HG02885 (cell line): ENCODE measurements around the gene PITPNM3.

Experiments used
- ATAC-seq: cut with Tn5 transposase; IDR thresholded peaks from one replicate; pipeline ENCODE4 v1.9.1; 2021; ENCODE audit warnings: mild to moderate bottlenecking; ENCODE audit not compliant: unreplicated experiment, poor library complexity

Gene PITPNM3

DNA sequence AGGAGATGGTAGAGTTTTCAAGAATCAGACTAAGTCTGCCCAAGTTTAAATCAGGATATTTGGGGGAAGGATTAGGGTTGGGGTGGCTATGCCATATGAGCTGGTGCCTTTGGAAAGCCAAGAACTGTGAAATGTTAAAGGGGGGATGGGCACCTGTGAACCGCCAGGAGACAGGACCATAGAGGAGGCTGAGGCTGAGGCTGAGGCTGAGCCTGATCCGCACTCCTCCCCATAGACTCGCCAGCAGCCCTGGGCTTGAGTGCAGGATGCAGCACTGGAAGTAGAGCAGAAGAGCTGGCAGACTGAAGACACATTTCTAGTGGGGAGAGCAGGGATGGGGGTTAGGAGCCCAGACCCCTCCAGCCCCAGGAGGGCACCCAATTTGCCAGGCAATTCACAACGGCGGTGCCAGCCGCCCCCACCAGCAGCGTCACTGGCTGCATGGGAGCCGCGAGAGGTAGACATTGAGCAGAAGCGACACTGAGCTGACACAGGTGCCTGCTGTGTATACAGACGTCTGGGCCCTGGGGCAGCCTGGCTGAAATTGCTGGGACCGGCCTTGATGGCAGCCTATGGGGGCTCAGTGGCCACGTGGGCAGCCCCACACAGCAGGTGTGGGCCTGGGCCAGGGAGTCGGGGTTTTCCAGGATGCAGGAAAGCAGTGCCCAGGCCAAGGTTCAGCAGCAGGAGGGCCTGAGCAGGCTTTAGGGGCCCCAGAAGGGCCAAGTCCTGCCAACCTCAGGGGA, 102.9 kb downstream of the PITPNM3 start:
- ATAC-seq, result no peak

DNA sequence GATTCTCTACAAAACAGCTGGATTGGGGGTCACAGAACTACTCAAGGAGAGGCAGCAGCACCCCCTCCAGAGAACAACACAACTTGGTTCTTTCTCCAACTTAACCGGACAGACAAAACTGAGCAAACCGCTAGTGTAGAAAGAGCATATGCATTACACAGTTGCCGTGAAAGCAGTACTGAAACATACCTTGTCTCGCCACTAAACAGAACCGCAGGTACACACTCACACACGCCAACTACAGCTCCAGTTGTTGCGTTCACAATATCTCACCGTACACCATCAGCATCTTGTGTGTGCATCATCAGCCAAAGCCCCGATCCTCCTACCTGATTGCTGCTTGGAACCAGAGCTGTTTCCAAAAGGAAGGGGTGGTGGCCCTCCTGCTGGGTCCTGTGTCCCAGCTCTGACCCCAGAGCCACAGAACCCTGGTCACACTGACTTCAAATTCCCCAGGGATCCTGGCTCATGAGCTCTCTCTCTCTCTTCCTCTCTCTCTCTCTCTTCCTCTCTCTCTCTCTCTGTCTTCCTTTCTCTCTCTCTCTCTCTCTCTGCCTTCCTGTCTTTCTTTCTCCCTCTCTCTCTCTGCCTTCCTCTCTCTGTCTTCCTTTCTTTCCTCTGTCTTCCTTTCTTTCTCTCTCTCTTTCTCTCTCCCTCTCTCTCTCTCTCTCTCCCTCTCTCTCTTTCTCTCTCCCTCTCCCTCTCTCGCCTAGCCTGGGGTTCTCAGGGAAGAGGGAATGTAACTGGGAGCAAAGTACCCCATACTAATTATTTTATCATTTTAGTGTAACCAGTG, 103.7 kb downstream of the PITPNM3 start:
- ATAC-seq, result peak; percentile 54

DNA sequence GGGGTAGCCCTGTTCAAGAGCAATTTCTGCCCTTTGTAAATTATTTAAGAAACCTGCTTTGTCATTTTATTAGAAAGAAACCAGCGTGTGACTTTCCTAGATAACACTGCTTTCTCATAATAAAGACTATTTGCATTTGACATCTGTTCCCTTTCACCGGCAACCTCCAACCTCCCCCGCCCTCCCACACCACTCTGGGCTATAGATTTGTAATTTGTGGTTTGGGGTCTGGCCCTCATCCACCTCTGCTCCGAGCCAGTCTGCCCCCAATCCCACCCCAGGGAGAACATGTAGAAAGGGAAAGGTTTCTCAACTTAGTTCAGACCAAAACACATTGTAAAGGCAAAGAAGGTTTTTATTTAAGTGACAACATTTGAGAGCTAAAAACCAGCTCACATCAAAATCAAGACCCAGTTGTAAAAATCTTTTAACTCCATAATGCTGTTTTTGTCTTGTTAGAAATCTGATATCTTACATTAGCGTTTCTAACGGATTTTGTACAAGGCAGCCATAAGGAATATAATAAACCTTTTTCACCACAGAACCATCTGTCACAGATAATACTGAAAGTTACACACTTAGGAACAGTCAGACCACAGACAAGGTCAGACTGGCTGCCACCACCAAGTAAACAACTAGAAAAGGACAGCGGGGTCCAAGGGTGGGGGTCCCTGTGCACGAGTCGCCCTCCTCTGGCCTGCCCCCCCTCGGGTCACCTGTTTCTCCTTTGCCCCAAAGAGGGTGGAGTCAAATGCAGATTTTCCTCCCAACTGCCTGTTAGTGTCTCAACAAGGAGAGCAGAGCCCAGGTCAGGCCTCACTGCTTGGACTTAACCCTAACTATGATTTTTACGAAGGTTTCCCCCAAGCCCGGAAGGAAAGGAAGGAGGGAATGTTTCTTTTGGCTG, 105.2 kb downstream of the PITPNM3 start:
- no peak for ATAC-seq

DNA sequence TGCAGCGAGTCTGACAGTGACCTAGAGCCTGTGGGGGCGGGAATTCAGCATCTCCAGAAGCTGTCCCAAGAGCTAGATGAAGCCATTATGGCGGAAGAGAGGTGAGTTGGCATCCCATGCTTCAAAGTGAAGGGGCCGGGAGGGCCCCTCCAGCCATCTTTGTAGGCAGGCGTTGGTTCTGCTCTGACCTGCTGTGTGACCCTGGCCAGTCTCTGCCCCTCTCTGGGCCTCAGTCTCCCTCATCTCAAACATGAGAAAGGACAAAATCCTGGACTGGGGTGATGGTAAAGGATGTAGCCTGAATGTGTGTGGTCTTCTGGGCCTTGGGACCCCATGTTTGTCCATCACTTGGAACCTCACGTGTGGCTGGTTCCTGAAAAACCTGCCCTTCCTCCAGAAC, 107.0 kb downstream of the PITPNM3 start:
- ATAC-seq, result no peak

DNA sequence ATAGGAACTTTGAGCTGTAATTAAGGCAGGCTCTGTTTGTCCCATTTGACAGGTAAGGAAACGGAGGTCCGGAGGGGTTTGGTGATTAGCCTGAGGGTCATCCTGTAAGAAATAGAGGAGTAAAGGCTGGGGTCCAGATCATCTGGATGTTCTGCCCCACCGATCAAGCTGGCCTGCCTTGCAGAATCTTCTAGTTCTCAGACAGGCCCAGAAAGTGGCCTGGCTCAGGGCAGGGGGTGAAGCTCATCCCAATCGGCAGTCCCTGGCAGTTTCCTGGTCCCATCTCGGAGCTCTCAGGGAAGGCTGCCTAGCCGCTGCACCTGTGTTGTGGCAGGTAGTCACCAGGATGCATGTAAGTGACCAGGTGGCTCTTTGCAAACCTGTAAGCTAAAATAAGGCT, 107.9 kb downstream of the PITPNM3 start:
- no peak for ATAC-seq

DNA sequence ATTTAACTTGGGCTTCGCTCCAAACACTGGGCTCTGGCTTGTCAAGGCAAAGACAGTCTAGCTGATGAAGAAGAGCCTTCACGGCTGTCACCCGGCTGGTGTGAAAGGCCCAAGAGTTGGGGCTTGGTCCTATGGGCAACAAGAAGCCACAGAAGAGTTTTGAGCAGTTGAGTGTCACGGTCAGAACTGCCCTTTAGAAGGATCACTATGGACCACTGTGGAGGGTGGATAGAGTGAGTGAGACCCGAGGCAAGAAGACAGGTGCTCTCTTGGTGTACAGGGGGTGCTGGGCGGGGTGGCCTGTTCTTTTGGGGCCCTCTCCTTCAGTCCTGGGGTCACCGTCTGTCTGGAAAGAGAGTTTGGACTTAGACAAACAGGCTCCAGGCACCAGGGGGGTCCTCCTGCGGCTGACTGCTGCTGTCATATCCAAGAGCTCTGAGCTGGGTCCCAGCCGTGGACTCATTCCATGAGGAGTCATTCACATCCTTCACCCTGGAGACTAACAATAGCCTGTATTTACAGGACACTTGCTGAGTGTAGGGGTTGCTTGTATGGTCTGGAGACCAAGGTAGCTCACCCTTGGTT, 109.7 kb downstream of the PITPNM3 start:
- ATAC-seq, result no peak

DNA sequence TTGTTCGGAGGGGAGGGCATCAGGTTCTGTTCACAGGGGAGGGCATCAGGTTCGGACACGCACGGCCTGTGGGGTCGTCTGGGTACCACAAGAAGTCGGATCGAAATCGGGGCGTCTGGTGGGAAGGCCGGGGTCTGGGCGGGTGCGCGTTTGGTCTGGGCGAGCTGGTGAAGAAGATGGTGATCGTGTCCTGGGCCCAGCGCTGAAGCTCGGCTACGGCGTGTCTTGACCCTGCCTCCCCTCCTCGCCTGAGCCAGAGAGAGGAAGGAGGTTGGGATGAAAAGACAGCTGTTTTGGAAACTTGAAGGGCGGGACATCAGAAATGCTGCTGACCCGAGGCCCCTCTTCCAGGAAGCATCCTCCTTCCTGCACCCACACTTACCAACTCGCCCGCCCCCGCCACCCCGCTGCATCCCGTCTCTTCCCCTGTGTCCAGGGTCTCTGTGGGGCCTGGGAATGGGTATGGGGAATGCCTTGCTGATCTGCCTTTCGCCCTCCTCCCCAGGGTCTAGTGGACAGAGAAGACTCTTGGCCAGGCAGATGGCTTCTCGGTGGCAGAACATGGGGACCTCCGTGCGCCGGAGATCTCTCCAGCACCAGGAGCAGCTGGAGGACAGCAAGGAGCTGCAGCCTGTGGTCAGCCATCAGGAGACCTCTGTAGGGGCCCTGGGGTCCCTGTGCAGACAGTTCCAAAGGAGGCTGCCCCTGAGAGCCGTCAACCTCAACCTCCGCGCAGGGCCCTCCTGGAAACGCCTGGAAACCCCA, 111.6 kb downstream of the PITPNM3 start:
- ATAC-seq, result no peak

DNA sequence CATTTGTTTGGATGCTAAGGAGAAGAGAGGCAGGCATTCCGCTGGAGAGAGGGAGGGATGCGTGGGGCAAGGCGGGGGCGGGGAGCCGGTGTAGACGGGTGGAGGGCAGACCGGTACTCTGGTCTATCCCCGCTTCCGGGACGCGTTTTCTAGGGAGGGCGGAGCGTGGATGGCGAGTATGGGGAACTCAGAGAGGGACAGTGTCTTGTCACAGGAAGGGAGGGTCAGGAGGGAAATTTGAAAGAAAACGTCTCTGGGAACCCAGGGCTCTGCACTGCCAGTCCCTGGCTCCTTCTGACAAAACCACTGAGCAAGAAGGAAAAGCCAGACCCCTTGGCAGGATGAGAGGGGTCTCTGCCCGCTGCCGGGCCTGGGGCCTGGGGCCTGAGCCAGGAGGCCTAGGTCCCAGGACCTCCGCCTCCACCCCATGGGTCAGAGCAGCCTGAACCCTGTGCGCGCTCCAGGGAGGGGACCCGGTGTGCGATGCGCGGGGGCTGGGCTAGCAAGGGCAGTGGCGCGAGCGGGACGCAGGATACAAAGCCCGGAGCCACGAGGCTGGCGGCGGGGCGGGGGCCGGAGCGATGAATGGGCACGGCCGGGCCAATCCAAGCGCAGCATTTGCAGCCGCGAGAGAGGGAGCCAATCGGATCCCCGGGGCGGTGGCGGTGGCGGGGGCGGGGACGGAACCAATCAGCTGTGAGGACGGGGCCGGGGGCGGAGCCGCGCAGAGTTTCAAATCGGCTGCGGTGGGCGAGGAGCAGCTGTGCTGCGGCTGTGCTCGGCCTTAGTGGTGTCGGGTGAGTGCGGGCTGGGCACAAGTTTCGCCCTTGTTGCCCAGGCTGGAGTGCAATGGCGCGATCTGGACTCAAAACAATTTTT, 112.4 kb downstream of the PITPNM3 start, which contains the start of gene PIMREG:
Gene PIMREG (plus strand): TSS at position 764 of the 879 bp plus-strand sequence. CDS start 656 bp downstream, outside the sequence.
- peak; percentile 83 for ATAC-seq

DNA sequence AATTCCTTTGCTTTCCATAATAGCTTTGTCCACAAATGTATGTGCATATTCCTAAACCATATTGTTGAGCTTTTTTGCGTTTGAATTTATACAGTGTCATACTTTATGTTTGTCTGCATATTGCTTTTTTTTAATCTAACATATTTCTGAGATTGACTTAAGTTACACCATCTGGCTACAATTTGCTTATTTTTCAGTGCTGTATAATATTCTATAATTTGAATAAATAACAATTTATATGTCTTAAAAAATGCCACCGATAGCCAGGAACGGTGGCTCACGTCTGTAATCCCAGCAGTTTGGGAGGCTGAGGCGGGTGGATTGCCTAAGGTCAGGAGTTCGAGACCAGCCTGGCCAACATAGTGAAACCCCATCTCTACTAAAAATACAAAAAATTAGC, 113.6 kb downstream of the PITPNM3 start:
- ATAC-seq, result no peak

DNA sequence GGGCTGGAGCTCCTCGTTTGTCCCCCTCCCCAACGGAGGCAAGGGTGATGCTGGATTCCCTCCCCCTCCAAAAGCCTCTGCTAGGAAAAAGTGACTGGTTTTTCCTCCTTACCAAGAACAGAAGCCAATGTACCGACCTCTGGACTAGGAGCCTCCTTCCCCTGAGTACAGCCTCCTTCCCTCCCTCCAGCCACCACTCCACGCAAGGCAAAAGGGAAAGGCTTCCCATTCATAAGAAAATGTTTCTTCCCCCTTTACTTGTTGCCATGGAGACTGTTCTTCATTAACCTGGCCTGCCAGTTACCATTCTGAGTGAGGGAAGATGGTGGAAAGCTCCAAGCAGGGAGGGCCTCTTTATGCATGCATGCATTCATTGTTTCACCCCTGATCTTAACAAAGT, 116.4 kb downstream of the PITPNM3 start:
- no peak for ATAC-seq

DNA sequence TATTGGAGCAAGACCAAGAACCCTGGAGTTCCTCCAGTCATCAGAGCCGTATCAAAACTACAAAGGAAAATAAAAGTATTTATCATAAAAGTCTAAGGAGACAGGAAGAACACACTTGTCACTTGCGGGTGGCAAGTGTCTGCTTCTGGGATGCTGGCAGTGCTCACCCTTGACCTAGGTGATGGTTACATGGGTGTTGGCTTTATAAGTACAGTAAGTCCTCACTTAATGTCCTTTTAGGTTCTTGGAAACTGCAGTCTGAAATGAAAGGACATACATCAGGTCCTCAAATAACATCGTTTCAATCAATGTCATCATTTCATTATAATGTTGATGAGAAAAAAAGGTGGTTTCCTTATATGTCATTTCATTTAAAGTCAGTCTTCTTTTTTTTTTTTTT, 118.4 kb downstream of the PITPNM3 start:
- ATAC-seq, result no peak

DNA sequence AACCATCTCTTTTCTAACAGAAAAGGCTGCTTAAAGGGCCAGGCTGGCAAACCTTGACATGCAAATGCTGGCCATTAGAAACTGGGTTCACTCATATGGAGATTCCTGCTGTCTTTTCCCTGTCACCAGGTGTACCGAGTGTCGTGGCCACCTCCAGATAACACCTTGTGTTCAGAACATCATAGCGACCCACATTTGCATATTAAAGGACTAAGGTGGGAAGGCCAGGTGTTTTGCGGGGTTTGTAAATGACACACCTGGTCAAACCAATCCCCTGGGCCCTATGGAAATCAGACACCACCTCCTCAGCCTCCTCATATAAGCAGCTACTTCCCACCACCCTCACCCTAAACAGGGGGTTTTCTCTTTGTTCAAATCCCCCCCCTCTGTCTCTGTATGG, 118.9 kb downstream of the PITPNM3 start:
- ATAC-seq, result no peak

DNA sequence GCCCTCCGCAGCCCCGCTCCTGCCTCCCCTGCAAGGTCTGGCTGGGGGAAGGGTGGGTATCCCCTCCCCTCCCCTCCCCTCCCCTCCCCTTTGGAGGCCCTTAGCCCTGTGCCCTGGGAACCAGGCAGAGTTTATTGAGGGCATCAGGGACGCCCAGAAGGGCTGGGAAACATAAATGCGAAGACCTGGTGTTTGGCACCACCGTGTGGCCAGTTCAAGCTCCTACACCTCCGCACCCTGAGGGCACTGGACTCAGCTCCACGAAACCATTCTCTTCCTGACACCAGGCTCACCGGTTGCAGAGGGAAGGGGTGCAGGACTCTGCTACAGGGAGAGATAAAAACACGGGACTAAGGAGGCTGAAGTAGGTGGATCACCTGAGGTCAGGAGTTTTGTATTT, 120.4 kb downstream of the PITPNM3 start:
- no peak for ATAC-seq

DNA sequence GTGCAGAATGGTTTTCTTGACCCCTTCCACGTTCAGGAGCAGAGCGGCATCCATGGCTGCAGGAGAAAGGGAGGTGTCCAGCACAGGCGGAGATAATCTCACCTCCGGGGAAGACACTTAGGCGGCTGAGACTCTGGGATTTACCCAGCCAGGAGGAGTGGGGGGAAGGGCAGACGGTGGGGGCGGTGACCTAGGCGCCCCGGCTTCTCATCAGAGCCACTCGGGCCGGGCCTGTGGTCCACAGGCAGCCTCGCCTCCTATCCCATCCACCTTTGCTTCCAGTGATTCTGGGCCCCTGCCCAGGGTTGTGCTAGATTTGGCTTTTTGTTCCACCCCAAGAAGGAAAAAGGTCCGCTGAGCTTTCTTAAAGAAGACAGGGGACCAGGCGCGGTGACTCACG, 121.3 kb downstream of the PITPNM3 start, which contains the start of gene AIPL1:
Gene AIPL1 (minus strand): TSS at position 71 of the 400 bp plus-strand sequence. CDS start 17 bp downstream, at position 54.
- ATAC-seq, result no peak

DNA sequence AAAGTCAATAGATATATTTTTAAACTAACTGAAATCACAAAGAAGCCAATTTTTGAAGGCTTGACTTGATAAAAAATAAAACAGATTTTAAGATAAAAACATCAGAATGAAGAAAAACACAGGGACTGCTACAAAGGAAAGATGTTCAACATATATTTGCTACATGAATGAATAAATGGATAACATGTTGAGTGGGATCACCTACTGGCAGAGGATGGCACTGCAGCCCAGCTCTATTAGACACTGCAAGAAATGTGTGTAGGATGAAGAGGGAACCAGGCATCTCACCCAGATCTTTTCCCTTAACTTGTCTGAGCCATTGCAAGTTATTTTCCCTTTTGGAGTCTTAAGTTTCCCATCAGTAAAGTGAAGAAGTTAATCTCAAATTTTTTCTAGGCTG, 125.6 kb downstream of the PITPNM3 start:
- ATAC-seq, result no peak

DNA sequence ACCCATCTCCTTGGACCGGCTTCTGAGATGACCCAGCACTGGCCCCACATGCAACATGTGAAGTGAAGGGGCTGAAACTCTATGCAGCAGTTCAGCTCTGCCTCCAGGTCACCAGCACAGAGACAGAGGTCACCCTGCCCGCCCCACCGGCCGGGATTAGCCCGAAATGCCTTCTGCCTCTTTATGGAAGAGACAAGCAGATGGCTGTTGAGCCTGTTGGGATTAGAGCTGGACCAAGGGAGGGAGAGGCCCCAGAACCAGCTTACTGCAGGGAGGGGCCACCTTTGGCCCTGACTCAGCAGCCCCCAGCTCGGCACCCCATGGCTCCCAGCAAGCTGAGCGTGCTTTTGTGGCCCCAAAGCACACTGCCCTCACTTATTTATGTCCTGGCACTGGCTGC, 127.1 kb downstream of the PITPNM3 start:
- no peak for ATAC-seq

DNA sequence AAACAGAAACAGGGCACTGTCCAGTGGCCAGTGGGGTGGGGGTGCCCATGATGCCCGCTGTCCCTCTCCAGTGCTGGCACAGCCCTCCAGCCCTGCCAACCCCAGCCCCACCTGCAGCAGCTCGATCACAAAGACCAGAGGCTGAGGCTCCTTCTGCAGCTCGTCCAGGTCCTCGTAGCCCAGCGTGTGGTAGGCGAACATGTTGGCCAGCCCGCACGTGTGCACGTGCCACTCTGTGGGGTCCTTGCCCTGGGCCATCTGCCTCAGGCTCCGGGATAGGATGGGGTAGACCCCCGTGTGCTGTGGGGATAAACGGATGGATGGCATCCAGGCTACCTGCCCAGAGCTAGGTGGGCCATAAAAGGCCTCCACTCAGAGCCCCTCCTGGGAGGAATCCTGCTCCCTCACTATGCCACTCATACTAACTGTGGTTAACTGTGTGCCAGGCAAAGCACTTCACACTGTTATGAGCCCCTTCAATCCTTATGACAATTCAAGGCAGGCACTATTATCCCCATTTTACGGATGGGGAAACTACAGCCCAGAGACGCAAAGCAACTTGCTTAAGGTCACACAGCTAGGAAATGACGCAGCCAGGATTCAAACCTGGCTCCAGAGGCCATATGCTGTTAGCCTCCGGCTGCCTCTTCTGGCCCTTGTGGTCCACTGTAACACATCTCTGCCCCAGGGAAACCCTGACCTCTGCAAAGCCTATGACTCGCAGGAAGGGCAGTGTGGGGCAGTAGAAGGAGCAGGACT, 128.0 kb downstream of the PITPNM3 start:
- no peak for ATAC-seq

DNA sequence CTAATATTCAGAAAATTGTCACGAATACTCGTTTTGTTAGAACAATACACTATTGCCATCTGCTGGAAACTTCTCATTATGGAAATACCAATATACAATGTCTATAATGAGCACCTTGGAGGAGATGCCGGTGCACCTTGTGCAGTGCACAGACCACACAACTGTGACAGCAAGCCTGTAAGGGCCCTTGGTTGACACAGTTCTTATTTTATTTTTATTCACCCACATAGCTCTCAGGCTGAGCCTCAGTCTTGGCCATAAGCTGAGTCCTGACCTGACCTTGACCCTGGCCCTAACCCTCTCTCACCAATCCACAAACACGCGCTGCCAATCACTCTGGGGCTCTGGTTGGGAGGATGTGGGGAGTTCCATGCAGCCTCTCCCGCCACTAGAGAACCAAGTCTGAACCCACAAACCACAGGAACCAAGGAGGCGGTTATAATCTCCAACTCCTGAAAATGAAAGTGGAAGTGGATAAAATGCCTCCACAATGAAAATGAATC, 129.0 kb downstream of the PITPNM3 start:
- no peak for ATAC-seq
